HEK293 (cell line): Measurements from ENCODE around the gene PXDC1.

Source experiments
- REST ChIP-seq: fragments of 450-650 bp; formaldehyde crosslinking; IDR thresholded peaks from 2 replicates; pipeline ENCODE4 v1.5.1; 2016; ENCODE audit warnings: missing biosample characterization, missing genetic modification characterization
- TSHZ1 ChIP-seq: fragments of 450-650 bp; formaldehyde crosslinking; IDR thresholded peaks from 2 replicates; pipeline ENCODE4 v1.5.1; 2016; ENCODE audit warnings: missing biosample characterization, missing genetic modification characterization, borderline replicate concordance
- ZEB2 ChIP-seq: fragments of 450-650 bp; formaldehyde crosslinking; IDR thresholded peaks from 2 replicates; pipeline ENCODE4 v1.5.1; 2016; ENCODE audit warnings: missing biosample characterization, missing genetic modification characterization
- ZFP37 ChIP-seq: fragments of 450-650 bp; formaldehyde crosslinking; IDR thresholded peaks from 2 replicates; pipeline ENCODE4 v1.5.1; 2016; ENCODE audit warnings: missing biosample characterization, missing genetic modification characterization
- ZNF423 ChIP-seq: fragments of 450-650 bp; formaldehyde crosslinking; IDR thresholded peaks from 2 replicates; pipeline ENCODE4 v1.5.1; 2016; ENCODE audit warnings: missing biosample characterization, missing genetic modification characterization
- ZNF560 ChIP-seq: fragments of 450-650 bp; formaldehyde crosslinking; IDR thresholded peaks from 2 replicates; pipeline ENCODE4 v1.5.1; 2017; ENCODE audit warnings: missing biosample characterization, missing genetic modification characterization, borderline replicate concordance
- ZNF639 ChIP-seq: fragments of 450-650 bp; formaldehyde crosslinking; IDR thresholded peaks from 2 replicates; pipeline ENCODE4 v1.5.1; 2016; ENCODE audit warnings: missing biosample characterization, missing genetic modification characterization

GRCh38 chr6:3678946-3679345 lies 72.6 kb downstream of the PXDC1 start:
- TF ChIP-seq ZNF423 (tag by site-specific recombination) (no peak), ZNF639 (tag by site-specific recombination) (no peak), TSHZ1 (tag by site-specific recombination) (no peak), ZFP37 (no peak), ZNF560 (tag by site-specific recombination) (no peak), REST (tag by site-specific recombination) (no peak), ZEB2 (tag by site-specific recombination) (no peak)
